ENCODE results near the gene SLC44A3.

DNA sequence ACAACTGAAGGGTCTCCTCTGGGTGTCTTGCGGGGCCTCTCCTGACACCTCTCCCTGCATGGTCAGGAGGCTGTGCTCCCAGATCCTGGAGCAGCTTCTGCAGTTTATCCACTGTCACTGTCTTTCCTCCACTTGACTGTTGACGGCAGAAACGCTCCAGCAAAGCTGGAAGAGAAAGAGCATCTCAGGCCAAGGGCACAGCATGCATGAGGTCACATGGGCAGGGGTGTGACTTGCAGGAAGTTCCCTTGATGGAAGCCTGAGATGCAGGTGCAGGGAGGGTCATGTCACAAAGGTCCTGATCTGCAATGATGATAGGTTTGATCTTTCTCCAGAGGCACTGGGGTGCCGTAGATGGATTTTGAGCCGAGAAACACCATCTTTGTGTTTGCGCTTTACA, 23.3 kb downstream of the SLC44A3 start:
- TF ChIP-seq EZH2 (IDR thresholded peaks at IDR 0.05; ENCODE audit: low read depth, unreplicated experiment), result no peak
- TF ChIP-seq, protein P1, sequence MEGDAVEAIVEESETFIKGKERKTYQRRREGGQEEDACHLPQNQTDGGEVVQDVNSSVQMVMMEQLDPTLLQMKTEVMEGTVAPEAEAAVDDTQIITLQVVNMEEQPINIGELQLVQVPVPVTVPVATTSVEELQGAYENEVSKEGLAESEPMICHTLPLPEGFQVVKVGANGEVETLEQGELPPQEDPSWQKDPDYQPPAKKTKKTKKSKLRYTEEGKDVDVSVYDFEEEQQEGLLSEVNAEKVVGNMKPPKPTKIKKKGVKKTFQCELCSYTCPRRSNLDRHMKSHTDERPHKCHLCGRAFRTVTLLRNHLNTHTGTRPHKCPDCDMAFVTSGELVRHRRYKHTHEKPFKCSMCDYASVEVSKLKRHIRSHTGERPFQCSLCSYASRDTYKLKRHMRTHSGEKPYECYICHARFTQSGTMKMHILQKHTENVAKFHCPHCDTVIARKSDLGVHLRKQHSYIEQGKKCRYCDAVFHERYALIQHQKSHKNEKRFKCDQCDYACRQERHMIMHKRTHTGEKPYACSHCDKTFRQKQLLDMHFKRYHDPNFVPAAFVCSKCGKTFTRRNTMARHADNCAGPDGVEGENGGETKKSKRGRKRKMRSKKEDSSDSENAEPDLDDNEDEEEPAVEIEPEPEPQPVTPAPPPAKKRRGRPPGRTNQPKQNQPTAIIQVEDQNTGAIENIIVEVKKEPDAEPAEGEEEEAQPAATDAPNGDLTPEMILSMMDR (conservative IDR thresholded peaks at IDR 0.05; ENCODE audit: low read depth in 2 of 2), result no peak
- TF ChIP-seq POLR2AphosphoS5 (IDR thresholded peaks at IDR 0.05; ENCODE audit: low read depth), result no peak
- no peak for TF ChIP-seq CREB1 (CRISPR knock-in tag; IDR thresholded peaks at IDR 0.05; ENCODE audit: low read depth)
- TF ChIP-seq, protein P2, sequence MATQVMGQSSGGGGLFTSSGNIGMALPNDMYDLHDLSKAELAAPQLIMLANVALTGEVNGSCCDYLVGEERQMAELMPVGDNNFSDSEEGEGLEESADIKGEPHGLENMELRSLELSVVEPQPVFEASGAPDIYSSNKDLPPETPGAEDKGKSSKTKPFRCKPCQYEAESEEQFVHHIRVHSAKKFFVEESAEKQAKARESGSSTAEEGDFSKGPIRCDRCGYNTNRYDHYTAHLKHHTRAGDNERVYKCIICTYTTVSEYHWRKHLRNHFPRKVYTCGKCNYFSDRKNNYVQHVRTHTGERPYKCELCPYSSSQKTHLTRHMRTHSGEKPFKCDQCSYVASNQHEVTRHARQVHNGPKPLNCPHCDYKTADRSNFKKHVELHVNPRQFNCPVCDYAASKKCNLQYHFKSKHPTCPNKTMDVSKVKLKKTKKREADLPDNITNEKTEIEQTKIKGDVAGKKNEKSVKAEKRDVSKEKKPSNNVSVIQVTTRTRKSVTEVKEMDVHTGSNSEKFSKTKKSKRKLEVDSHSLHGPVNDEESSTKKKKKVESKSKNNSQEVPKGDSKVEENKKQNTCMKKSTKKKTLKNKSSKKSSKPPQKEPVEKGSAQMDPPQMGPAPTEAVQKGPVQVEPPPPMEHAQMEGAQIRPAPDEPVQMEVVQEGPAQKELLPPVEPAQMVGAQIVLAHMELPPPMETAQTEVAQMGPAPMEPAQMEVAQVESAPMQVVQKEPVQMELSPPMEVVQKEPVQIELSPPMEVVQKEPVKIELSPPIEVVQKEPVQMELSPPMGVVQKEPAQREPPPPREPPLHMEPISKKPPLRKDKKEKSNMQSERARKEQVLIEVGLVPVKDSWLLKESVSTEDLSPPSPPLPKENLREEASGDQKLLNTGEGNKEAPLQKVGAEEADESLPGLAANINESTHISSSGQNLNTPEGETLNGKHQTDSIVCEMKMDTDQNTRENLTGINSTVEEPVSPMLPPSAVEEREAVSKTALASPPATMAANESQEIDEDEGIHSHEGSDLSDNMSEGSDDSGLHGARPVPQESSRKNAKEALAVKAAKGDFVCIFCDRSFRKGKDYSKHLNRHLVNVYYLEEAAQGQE (IDR thresholded peaks at IDR 0.05; ENCODE audit: unreplicated experiment), result no peak
- TF ChIP-seq, protein P3, sequence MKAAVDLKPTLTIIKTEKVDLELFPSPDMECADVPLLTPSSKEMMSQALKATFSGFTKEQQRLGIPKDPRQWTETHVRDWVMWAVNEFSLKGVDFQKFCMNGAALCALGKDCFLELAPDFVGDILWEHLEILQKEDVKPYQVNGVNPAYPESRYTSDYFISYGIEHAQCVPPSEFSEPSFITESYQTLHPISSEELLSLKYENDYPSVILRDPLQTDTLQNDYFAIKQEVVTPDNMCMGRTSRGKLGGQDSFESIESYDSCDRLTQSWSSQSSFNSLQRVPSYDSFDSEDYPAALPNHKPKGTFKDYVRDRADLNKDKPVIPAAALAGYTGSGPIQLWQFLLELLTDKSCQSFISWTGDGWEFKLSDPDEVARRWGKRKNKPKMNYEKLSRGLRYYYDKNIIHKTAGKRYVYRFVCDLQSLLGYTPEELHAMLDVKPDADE (IDR thresholded peaks at IDR 0.05), result no peak
- no peak for TF ChIP-seq EZH2phosphoT487 (IDR thresholded peaks at IDR 0.05; ENCODE audit: unreplicated experiment)
- TF ChIP-seq JUNB (IDR thresholded peaks at IDR 0.05; ENCODE audit: unreplicated experiment), result no peak
- no peak for TF ChIP-seq STAT1 (IDR thresholded peaks at IDR 0.05; ENCODE audit: unreplicated experiment)
- no peak for TF ChIP-seq ZNF114 (CRISPR knock-in tag; IDR thresholded peaks at IDR 0.05)
- TF ChIP-seq ZNF331 (CRISPR knock-in tag; IDR thresholded peaks at IDR 0.05; ENCODE audit: low read depth), result no peak

All from GM23338 (cell line).